HCT116 (cell line): ENCODE measurements around the gene PER2.

Experiments used
- CTCF ChIP-seq, 3 experiments: fragments of 200-600 bp in 1 of 3; sonication (generic) in 1 of 3; IDR thresholded peaks in 2 of 3; conservative IDR thresholded peaks in 1 of 3; 2 replicates each; pipeline ENCODE4 v1.5.1; 2012 to 2017; ENCODE audit warnings: low read depth in 2 of 3, low read length in 2 of 3, antibody characterized with exemption in 1 of 3, borderline replicate concordance in 1 of 3, control low read depth in 1 of 3, mild to moderate bottlenecking in 1 of 3, mixed read lengths in 1 of 3, mixed run types in 1 of 3, moderate library complexity in 1 of 3; ENCODE audit not compliant: insufficient read depth in 1 of 3
- POLR2AphosphoS5 ChIP-seq: IDR thresholded peaks from 2 replicates; pipeline ENCODE4 v1.6.1; 2011; ENCODE audit warnings: mild to moderate bottlenecking, low read depth, low read length, moderate library complexity

- TF ChIP-seq CTCF (IDR thresholded peaks at IDR 0.05 in 2 of 3, conservative IDR thresholded peaks at IDR 0.05 in 1 of 3; ENCODE audit: borderline replicate concordance in 1 of 3, insufficient read depth in 1 of 3, low read depth in 2 of 3, low read length in 2 of 3): no peak
- TF ChIP-seq POLR2AphosphoS5: no peak
Observed at GRCh38 chr2:238242731-238243495, 45.5 kb downstream of the PER2 start.
